ENCODE results near the gene ENOSF1. TPM values are rescaled to one million over a fixed set of nuclear protein-coding genes. Genes with fewer than 3 reads are reported as not detected.

Gene ENOSF1
- polyA plus RNA-seq, 1 of the 3 experiments (the other 2 are of a cell fraction) = 23.3 TPM

GRCh38 chr18:629269-630150 lies 82.9 kb downstream of the ENOSF1 start:
- H3K4me2 ChIP-seq = no peak overlapping the region
- H3K79me2 ChIP-seq (ENCODE audit: insufficient read depth) = no peaks in the 10 kb centered on the region
- POLR2A ChIA-PET = no interaction called here
- H3K4me1 ChIP-seq (ENCODE audit: control insufficient read depth in 1 of 2, insufficient read depth in 2 of 2, low read depth in 1 of 2, low read length in 1 of 2) = no peaks in the 10 kb centered on the region
- no peak overlapping the region for H3K9ac ChIP-seq
- H3K4me3 ChIP-seq (ENCODE audit: low read depth in 2 of 2, low read length in 1 of 2) = no peak overlapping the region
- H3K9me2 ChIP-seq = no peaks in the 10 kb centered on the region
- no peaks in the 10 kb centered on the region; the same call in 1 of the 2 replicates for H3K27me3 ChIP-seq (ENCODE audit: insufficient read depth)
- peak; percentile 20; the same call in 1 of the 2 replicates for TF ChIP-seq CTCF (IDR thresholded peaks at IDR 0.05)
- TF ChIP-seq TCF12 (IDR thresholded peaks at IDR 0.05) = no peak
- H2AFZ ChIP-seq (ENCODE audit: low read depth) = no peak overlapping the region
- no peak overlapping the region for H3K27ac ChIP-seq (ENCODE audit: low read depth in 2 of 2, low read length in 1 of 2)
- H3K9me3 ChIP-seq = no peaks in the 10 kb centered on the region
- H3K36me3 ChIP-seq (replicated peaks in 1 of 2; ENCODE audit: control insufficient read depth in 1 of 2, insufficient read depth in 2 of 2, low read length in 1 of 2) = no peaks in the 10 kb centered on the region
- H4K20me1 ChIP-seq (ENCODE audit: insufficient read depth) = no peaks in the 10 kb centered on the region
- CTCF ChIA-PET = interaction anchor here (0.6 to 3.7 kb wide), 5 partner anchors 13 to 210 kb away, joined by 3 to 13 read pairs (median 5); no protein-coding TSS in a partner anchor
- DNase-seq = no peak
- H3F3A ChIP-seq (replicated peaks; ENCODE audit: insufficient read depth) = no peaks in the 10 kb centered on the region
- 70% methylated on average over 6 of the region's 6 CpGs for WGBS (ENCODE audit: low lambda C conversion rate)

- Histone ChIP-seq H3K36me3 (replicated peaks in 1 of 2; ENCODE audit: control insufficient read depth in 1 of 2, insufficient read depth in 2 of 2, low read length in 1 of 2) (no peaks in the 10 kb centered on the region), H3K27ac (ENCODE audit: low read depth in 2 of 2, low read length in 1 of 2) (no peak overlapping the region), H2AFZ (ENCODE audit: low read depth) (no peak overlapping the region), H3K79me2 (ENCODE audit: insufficient read depth) (no peaks in the 10 kb centered on the region), H3K4me1 (ENCODE audit: control insufficient read depth in 1 of 2, insufficient read depth in 2 of 2, low read depth in 1 of 2, low read length in 1 of 2) (no peaks in the 10 kb centered on the region), H3K4me3 (ENCODE audit: low read depth in 2 of 2, low read length in 1 of 2) (no peak overlapping the region), H3K27me3 (ENCODE audit: insufficient read depth) (peaks cover 10% of the 10 kb centered on the region; the same call in 1 of the 2 replicates), H3K9me2 (no peaks in the 10 kb centered on the region), H3F3A (replicated peaks; ENCODE audit: insufficient read depth) (no peaks in the 10 kb centered on the region), H3K9ac (no peak overlapping the region), H3K9me3 (no peaks in the 10 kb centered on the region), H4K20me1 (ENCODE audit: insufficient read depth) (no peaks in the 10 kb centered on the region), H3K4me2 (no peak overlapping the region)
- WGBS (ENCODE audit: low lambda C conversion rate) = 51% methylated on average over 2 of the region's 2 CpGs
- DNase-seq = no peak
- ChIA-PET POLR2A (no interaction called here), CTCF (interaction anchor here (0.6 to 6.2 kb wide), 5 partner anchors 14 to 340 kb away, joined by 3 to 149 read pairs (median 4); no protein-coding TSS in a partner anchor)
- TF ChIP-seq TCF12 (IDR thresholded peaks at IDR 0.05) (no peak), EZH2phosphoT487 (IDR thresholded peaks at IDR 0.05; ENCODE audit: borderline replicate concordance, low read depth) (no peak), JUND (IDR thresholded peaks at IDR 0.05) (no peak), ZBTB33 (IDR thresholded peaks at IDR 0.05; ENCODE audit: borderline replicate concordance, low read depth) (no peak), MAX (IDR thresholded peaks at IDR 0.05; ENCODE audit: low read depth) (no peak), RXRA (IDR thresholded peaks at IDR 0.05; ENCODE audit: borderline replicate concordance, low read depth) (no peak), GABPA (IDR thresholded peaks at IDR 0.05; ENCODE audit: low read depth) (no peak), RAD21 (IDR thresholded peaks at IDR 0.05; ENCODE audit: low read length) (no peak), YY1 (IDR thresholded peaks at IDR 0.05; ENCODE audit: low read depth) (no peak), IRF3 (IDR thresholded peaks at IDR 0.05; ENCODE audit: low read depth, low read length) (no peak), GATA2 (CRISPR knock-in tag; IDR thresholded peaks at IDR 0.05) (no peak), NFIC (IDR thresholded peaks at IDR 0.05; ENCODE audit: borderline replicate concordance) (no peak), ELF1 (IDR thresholded peaks at IDR 0.05) (no peak)
Measured at GRCh38 chr18:627231-627630, 85.2 kb downstream of the ENOSF1 start.

Measured in SK-N-SH (cell line).